A673 (cell line): Measurements from ENCODE around the gene HOXB1. TPM values are rescaled to one million over a fixed set of nuclear protein-coding genes. Genes with fewer than 3 reads are reported as not detected.

ENCODE experiments used
- BruUV-seq: library from RNA; stranded (reverse); fragments of 400-500 nt; replicated peaks from 2 replicates; lab custom pipeline; 2021; lab: Mats Ljungman, UMichigan
- CTCF ChIA-PET: fragments of 300-600 bp; sonication (Branson Sonifier 250); formaldehyde crosslinking; loops from one replicate; lab custom pipeline; 2022; ENCODE audit warnings: antibody characterized with exemption; lab: Charles Lee
- POLR2A ChIA-PET: fragments of 300-600 bp; sonication (Branson Sonifier 250); formaldehyde crosslinking; loops from one replicate; lab custom pipeline; 2022; ENCODE audit warnings: antibody characterized with exemption; ENCODE audit not compliant: low non-redundant PET; lab: Charles Lee
- DNase-seq: peaks from one replicate; pipeline ENCODE4 v3.0.0-alpha.2; 2015; ENCODE audit warnings: low spot score
- H3K27ac ChIP-seq: fragments of 200-600 bp; sonication (generic); 2 replicates; pipeline ENCODE4 v1.5.1; 2016; ENCODE audit warnings: mixed run types, low read depth, mild to moderate bottlenecking, mixed read lengths, antibody characterized with exemption, low read length; ENCODE audit not compliant: poor library complexity, severe bottlenecking
- H3K27me3 ChIP-seq: fragments of 200-600 bp; sonication (generic); replicated peaks from 2 replicates; pipeline ENCODE4 v1.6.1; 2017; ENCODE audit warnings: mixed run types, low read depth, mild to moderate bottlenecking, mixed read lengths, antibody characterized with exemption, low read length; ENCODE audit not compliant: insufficient read depth, poor library complexity
- H3K36me3 ChIP-seq: fragments of 200-600 bp; sonication (generic); 2 replicates; pipeline ENCODE4 v1.6.1; 2016; ENCODE audit warnings: mixed run types, mild to moderate bottlenecking, mixed read lengths, antibody characterized with exemption, low read length; ENCODE audit not compliant: insufficient read depth, poor library complexity, severe bottlenecking
- H3K4me1 ChIP-seq: fragments of 200-600 bp; sonication (generic); 2 replicates; pipeline ENCODE4 v1.6.1; 2017; ENCODE audit warnings: mixed run types, mild to moderate bottlenecking, mixed read lengths, antibody characterized with exemption, low read length; ENCODE audit not compliant: insufficient read depth, poor library complexity, severe bottlenecking
- H3K4me3 ChIP-seq: fragments of 200-600 bp; sonication (generic); 2 replicates; pipeline ENCODE4 v1.5.1; 2016; ENCODE audit warnings: low read depth, mixed run types, mild to moderate bottlenecking, mixed read lengths, low read length; ENCODE audit not compliant: poor library complexity, severe bottlenecking
- H3K9me3 ChIP-seq: fragments of 200-600 bp; sonication (generic); 2 replicates; pipeline ENCODE4 v1.6.1; 2016; ENCODE audit warnings: mixed run types, low read depth, mild to moderate bottlenecking, mixed read lengths, antibody characterized with exemption, low read length; ENCODE audit not compliant: poor library complexity, severe bottlenecking
- EZH2 ChIP-seq: fragments of 200-600 bp; sonication (generic); IDR thresholded peaks from 2 replicates; pipeline ENCODE4 v1.6.1; 2017; ENCODE audit warnings: borderline replicate concordance, low read depth, mild to moderate bottlenecking, mixed read lengths, antibody characterized with exemption, low read length; ENCODE audit not compliant: poor library complexity, severe bottlenecking
- intact Hi-C: fragments of 100-400 bp; cut with micrococcal nuclease; formaldehyde crosslinking; loops from one replicate; pipeline ENCODE4 v1.10.0; 2022; ENCODE audit not compliant: unreplicated experiment
- total RNA-seq: library from RNA; stranded (reverse); gene quantifications from 2 replicates; pipeline ENCODE4 v1.2.3, GENCODE V29; 2021
- TF ChIP-seq, protein P1 (sequence below): fragments of 300-800, 200-600 bp; sonication (generic); conservative IDR thresholded peaks from 2 replicates; pipeline ENCODE4 v1.5.1; 2017; ENCODE audit warnings: low read depth, mild to moderate bottlenecking, antibody characterized with exemption, low read length, moderate library complexity, mixed read lengths

The HOXB1 gene
- total RNA-seq, 1 experiment from 2014 or later: not detected

GRCh38 chr17:48550502-48551213, 19.8 kb upstream of the HOXB1 start:
- Histone ChIP-seq H3K36me3 (peaks cover 28% of the 10 kb centered on the region), H3K27ac (no peak overlapping the region), H3K9me3 (no peaks in the 10 kb centered on the region), H3K27me3 (no peaks in the 10 kb centered on the region), H3K4me3 (no peak overlapping the region), H3K4me1 (peaks cover 55% of the 10 kb centered on the region)
- CTCF ChIA-PET: no interaction called here
- no peak for TF ChIP-seq EZH2
- TF ChIP-seq, protein P1, sequence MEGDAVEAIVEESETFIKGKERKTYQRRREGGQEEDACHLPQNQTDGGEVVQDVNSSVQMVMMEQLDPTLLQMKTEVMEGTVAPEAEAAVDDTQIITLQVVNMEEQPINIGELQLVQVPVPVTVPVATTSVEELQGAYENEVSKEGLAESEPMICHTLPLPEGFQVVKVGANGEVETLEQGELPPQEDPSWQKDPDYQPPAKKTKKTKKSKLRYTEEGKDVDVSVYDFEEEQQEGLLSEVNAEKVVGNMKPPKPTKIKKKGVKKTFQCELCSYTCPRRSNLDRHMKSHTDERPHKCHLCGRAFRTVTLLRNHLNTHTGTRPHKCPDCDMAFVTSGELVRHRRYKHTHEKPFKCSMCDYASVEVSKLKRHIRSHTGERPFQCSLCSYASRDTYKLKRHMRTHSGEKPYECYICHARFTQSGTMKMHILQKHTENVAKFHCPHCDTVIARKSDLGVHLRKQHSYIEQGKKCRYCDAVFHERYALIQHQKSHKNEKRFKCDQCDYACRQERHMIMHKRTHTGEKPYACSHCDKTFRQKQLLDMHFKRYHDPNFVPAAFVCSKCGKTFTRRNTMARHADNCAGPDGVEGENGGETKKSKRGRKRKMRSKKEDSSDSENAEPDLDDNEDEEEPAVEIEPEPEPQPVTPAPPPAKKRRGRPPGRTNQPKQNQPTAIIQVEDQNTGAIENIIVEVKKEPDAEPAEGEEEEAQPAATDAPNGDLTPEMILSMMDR: no peak
- intact Hi-C loops: no loop called here
- no peak for DNase-seq
- POLR2A ChIA-PET: no interaction called here
- no TSS peak for BruUV-seq

GRCh38 chr17:48549914-48550501, 19.2 kb upstream of the HOXB1 start:
- Histone ChIP-seq H3K27me3 (no peaks in the 10 kb centered on the region), H3K36me3 (peaks cover 28% of the 10 kb centered on the region), H3K9me3 (no peaks in the 10 kb centered on the region), H3K4me1 (peaks cover 62% of the 10 kb centered on the region), H3K4me3 (no peak overlapping the region), H3K27ac (no peak overlapping the region)
- ChIA-PET POLR2A (no interaction called here), CTCF (no interaction called here)
- DNase-seq: no peak
- intact Hi-C loops: no loop called here
- TF ChIP-seq EZH2: no peak
- TF ChIP-seq, protein P1: no peak
- BruUV-seq: no TSS peak

- Histone ChIP-seq H3K9me3 (no peaks in the 10 kb centered on the region), H3K27me3 (no peaks in the 10 kb centered on the region), H3K36me3 (peaks cover 28% of the 10 kb centered on the region), H3K27ac (peak overlapping the region; percentile 95), H3K4me1 (peaks cover 58% of the 10 kb centered on the region), H3K4me3 (no peak overlapping the region)
- intact Hi-C loops: no loop called here
- no TSS peak for BruUV-seq
- POLR2A ChIA-PET: no interaction called here
- CTCF ChIA-PET: no interaction called here
- DNase-seq: no peak
- TF ChIP-seq, protein P1: no peak
- no peak for TF ChIP-seq EZH2
These were observed 18.4 kb upstream of the HOXB1 start for GRCh38 chr17:48549281-48549630.
